C1 segment of cervical spinal cord (tissue), 14 donors: ENCODE results near the gene CARMIL3.
"Not testable (repeated sequence)": the region's sequence is repeated elsewhere in the genome, so short reads cannot be mapped to it uniquely, and the experiment has no call there.

Experiments used
- DNase-seq, 14 donors: peaks; one replicate each; lab custom pipeline; 2025; lab: John Stamatoyannopoulos, UW

Gene CARMIL3

GRCh38 chr14:24051789-24052655 is at the start of gene CARMIL3:
Gene CARMIL3, plus strand, starts transcription at chr14:24052009. Its CDS starts 145 bp downstream, at chr14:24052154.
- peak in 12 of 14 donors; percentile 26 to 80 (median 64) for DNase-seq

DNA sequence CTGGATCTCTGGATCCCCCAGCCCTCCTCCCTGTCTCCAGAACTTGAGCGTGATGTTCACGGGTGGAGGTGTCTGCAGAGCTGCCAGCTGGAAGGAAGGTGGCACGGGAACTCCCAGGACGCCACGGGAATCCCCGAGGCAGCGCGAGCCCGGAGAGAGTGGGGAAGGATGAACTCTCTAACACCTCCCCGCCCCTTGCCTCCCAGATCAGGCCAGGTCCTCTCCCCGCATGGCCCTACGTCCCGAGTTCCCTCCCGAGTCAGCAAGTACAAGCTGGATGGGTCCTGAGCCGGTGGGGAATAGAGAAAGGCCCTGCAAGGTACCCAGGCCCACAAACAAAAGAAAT is 45.4 kb upstream of the CARMIL3 start:
- not testable (repeated sequence) for DNase-seq

- DNase-seq: peak in 8 of 14 donors; percentile 21 to 70 (median 48)
Observed at GRCh38 chr14:24006817-24007652, 44.8 kb upstream of the CARMIL3 start.

DNA sequence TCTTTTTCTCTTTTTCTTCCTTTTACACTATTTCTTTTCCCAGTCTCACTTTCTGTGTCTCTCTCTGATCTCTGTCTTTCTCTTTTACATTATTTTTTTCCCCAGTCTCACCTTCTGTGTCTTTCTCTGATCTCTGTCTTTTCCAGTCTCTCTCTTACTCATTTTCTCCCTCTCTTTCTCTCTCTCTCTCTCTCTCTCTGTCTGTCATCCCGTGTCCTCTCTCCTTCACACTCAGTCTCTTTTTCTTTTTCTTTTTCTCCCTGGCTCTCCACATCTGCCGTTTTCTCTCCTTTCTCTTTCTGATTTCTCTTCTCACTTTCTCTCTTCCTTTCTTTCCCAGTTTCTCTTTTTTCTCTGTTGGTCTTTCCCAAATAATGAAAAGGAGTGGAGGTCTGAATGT is 40.8 kb upstream of the CARMIL3 start:
- DNase-seq: no peak

GRCh38 chr14:24012726-24013273 is 39.0 kb upstream of the CARMIL3 start:
- peak in 1 of 14 donors; percentile 3 for DNase-seq

GRCh38 chr14:24013654-24014514 is 37.9 kb upstream of the CARMIL3 start:
- DNase-seq: peak in 9 of 14 donors; percentile 4 to 56 (median 29)

DNA sequence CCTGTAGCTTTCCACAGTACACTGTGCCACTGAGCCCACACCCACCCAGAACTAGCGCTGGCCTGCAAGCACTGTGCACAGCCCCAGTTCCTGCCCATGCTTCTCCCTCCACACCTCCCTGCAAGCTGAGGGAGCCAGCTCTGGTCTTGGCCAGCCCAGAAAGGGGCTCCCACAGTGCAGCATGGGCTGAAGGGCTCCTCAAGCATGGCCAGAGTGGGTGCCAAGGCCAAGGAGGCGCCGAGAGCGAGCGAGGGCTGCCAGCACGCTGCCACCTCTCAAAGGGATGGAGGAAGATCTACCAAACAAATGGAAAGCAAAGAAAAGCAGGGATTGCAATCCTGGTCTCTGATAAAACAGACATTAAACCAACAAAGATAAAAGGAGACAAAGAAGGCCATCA is 36.1 kb upstream of the CARMIL3 start:
- not testable (repeated sequence) for DNase-seq

- DNase-seq: not testable (repeated sequence)
Observed at GRCh38 chr14:24018978-24019377, 32.8 kb upstream of the CARMIL3 start.

DNA sequence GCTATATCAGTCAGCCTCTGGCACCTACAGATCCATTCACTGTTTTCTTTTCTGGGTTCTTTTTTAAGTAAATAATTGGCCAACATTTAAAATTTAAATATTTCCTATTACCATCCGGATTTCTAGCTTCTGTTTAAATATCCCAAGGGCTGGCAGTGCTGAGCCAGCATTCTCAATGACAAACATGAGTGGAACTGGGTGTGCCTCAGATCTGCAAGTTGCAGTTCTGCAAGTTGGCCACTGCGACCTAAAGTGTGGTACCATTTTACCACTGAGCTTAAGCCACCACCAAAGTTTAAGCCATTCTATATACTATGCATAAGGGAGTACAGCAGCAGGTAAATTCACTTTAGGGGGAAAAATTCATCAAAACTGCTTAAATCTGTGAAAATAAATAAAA is 31.9 kb upstream of the CARMIL3 start:
- not testable (repeated sequence) for DNase-seq

DNA sequence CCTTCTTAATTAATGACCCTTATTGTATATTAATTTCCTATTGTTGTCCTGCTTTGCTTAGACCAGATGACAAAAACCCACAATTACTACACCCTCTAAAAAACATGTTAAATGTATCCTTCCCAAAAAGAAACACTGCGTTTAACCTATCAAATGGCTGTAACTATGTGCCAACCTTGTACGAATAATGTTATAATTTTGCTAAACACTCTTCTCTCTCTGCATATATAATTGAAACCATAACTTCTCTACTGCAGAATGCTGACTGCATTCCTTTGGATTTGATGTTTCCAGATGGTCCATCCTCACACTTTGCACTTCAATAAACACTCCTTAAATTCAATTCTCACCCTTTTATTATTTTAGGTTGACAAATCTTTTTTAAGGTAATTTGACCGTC is 31.3 kb upstream of the CARMIL3 start:
- not testable (repeated sequence) for DNase-seq

DNA sequence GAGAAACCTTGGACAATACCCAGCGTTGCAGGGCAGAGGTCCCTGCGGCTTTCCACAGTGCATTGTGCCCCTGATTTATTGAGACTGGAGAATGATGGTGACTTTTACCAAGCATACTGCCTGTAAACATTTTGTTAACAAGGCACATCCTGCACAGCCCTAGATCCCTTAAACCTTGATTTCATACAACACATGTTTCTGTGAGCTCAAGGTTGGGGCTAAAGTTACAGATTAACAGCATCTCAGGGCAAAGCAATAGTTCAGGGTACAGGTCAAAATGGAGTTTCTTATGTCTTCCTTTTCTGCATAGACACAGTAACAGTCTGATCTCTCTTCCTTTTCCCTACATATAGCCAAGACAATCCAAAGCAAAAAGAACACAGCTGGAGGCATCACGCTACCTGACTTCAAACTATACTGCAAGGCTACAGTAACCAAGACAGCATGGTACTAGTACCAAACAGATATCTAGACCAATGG is 26.8 kb upstream of the CARMIL3 start:
- DNase-seq: not testable (repeated sequence)

- not testable (repeated sequence) for DNase-seq
Observed at GRCh38 chr14:24029687-24030086, 22.1 kb upstream of the CARMIL3 start.

DNA sequence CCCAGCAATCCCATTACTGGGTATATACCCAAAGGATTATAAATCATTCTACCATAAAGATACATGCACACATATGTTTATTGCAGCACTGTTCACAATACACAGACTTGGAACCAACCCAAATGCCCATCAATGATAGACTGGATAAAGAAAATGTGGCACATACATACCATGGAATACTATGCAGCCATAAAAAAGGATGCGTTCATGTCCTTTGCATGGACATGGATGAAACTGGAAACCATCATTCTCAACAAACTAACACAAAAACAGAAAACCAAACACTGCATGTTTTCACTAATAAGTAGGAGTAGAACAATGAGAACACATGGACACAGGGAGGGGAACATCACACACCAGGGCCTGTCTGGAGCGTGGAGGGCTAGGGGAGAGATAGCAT is 20.5 kb upstream of the CARMIL3 start:
- not testable (repeated sequence) for DNase-seq

DNA sequence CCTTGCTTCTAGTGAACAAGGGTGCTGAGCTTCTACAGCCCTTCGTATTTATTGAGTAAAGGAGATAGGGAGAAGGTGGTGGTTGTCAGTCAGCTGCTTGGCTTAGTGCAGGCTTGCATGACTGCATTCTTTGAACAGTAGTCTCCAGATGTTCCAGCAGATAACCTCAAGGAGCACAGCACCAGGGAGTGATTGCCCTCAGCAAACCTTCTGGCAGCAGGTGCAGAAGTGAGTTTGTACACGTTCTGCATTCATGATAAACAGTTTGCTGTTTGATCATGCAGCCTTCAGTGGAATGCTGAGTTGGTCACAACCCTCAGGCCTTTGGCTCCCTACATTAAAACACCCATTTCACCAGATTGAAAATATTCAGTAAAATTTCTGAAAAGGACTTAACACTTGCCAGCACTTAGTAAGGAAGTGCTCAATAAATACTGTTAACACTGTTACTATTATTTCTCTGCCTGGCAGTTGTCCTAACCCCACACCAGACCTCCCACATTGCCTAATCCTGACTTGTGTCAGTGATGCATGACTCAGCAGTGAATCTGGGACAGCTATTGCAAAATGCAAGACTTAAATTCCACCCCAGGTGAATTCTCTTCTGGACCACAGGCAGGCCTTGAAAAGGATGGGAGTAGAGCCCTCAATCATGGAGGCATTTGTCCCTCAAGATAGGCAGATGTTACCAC is 18.9 kb upstream of the CARMIL3 start:
- DNase-seq: no peak

DNA sequence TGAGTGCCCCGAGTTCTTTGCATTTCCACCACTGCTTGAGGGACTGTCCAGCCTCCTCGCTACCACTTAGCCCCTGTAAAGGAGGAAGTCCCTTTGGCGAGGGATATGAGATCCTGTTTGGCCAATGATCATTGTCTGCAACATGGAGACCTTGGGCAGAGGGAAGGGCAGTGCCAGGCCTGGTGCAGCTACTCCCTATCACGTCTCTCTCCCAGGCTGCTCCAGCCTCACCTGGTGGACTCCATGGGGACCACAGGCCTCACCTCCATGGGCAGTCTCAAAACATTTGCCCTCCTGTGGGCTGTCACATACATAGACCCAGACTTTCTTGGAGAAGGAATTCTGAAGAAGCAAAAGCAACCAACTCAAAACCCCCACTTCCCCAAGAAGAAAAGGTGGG is 16.0 kb upstream of the CARMIL3 start:
- DNase-seq: not testable (repeated sequence)

DNA sequence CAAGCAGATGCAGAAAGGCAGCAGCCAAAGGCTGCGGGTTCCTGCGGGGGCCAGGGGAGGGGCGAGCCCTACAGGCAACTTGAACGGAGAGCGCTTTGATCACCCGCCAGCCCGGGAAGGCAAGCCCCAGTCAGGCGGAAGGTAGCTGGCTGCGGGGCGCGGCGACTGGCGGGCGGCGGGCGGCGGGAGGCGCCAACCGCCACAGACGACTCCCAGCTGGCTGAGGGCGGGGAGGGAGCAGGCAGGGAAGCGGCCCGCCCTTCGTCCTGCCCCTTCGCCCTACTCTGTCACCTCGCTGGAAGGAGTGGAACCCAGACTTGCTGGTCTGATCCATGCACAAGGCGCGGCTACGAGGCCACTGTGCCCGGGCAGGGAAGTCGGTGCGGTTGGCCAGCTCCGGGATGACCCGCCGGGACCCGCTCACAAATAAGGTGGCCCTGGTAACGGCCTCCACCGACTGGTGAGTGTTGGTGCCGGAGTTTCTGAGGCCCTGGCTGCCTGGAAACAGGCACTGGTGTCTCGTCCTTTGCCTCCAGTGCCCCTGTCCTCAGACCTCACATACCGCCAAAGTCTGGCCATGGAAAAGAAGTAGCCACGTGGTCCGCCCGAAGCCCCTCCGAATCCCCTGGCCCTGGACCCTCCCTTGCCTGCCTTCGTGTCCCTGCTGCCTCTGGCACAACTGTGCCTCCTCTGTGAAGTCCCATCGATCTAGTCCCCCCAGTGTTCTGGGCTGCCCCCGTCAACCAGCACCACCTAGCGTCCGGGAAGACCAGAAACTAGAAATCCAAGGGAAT is 15.4 kb upstream of the CARMIL3 start:
- DNase-seq: peak in 12 of 14 donors; percentile 60 to 86 (median 80)

DNA sequence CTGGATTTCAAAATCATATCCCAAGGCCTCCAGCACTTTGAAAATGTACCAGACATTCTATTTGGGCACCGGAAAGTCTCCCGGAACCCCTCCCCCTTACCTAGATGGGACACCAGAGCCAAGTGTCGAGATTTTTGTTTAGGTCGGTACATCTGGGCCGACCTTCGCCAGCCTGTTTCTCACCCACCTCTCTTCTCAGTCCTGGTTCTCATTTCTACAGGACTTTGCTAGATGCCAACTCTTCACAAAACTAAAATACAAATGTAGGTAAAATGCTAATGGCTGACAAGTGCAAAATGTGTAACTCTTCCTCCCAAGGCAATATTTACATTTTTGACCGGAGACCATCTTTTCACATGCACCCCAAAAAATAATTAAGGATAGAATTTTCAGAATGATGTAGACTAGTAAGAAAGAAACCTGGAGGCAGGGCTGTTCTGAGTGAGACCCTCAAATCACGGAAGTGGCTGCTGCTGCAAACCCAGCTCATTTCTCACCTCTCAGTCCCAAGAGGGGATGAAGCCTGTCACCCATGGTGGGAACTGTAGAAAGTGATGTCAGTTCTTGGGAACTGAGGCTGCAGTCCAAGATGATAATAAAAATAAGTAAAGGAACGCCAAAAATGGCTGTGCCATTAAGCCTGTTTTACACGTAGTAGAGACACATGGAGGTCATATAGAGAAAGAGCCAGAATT is 14.7 kb upstream of the CARMIL3 start:
- not testable (repeated sequence) for DNase-seq

GRCh38 chr14:24037658-24038037 is 14.2 kb upstream of the CARMIL3 start:
- DNase-seq: peak in 3 of 14 donors; percentile 19 to 32 (median 24)

DNA sequence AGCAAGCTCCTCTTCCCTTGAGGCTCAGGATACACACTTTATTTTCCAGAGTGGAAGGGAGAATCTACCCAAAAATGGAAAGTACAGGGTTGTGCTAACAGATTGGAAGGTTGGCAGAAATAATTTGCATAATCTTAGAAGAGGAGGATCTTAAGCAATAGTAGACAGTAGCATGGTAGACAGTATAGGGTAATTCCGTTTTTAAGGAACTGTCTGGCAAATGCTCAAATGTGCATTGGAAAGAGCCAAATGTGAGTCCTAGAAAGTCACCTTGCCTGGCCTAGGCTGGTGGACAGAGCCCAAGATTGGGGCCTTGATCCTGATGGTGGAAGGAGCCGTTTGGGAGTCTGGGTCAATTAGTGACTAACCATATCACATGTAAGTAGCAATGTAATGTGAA is 13.1 kb upstream of the CARMIL3 start:
- DNase-seq: no peak
